ENCODE data around the gene NRK.
"Not testable (repeated sequence)": the region's sequence is repeated elsewhere in the genome, so short reads cannot be mapped to it uniquely, and the experiment has no call there.

The NRK gene, protein sequence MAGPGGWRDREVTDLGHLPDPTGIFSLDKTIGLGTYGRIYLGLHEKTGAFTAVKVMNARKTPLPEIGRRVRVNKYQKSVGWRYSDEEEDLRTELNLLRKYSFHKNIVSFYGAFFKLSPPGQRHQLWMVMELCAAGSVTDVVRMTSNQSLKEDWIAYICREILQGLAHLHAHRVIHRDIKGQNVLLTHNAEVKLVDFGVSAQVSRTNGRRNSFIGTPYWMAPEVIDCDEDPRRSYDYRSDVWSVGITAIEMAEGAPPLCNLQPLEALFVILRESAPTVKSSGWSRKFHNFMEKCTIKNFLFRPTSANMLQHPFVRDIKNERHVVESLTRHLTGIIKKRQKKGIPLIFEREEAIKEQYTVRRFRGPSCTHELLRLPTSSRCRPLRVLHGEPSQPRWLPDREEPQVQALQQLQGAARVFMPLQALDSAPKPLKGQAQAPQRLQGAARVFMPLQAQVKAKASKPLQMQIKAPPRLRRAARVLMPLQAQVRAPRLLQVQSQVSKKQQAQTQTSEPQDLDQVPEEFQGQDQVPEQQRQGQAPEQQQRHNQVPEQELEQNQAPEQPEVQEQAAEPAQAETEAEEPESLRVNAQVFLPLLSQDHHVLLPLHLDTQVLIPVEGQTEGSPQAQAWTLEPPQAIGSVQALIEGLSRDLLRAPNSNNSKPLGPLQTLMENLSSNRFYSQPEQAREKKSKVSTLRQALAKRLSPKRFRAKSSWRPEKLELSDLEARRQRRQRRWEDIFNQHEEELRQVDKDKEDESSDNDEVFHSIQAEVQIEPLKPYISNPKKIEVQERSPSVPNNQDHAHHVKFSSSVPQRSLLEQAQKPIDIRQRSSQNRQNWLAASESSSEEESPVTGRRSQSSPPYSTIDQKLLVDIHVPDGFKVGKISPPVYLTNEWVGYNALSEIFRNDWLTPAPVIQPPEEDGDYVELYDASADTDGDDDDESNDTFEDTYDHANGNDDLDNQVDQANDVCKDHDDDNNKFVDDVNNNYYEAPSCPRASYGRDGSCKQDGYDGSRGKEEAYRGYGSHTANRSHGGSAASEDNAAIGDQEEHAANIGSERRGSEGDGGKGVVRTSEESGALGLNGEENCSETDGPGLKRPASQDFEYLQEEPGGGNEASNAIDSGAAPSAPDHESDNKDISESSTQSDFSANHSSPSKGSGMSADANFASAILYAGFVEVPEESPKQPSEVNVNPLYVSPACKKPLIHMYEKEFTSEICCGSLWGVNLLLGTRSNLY (N-terminal part only)

GRCh38 chrX:105822138-105823091 lies at the start of gene NRK:
Gene NRK, plus strand, starts transcription at chrX:105822539. Its CDS starts 307 bp downstream, at chrX:105822846.
- DNase-seq, result no peak

DNA sequence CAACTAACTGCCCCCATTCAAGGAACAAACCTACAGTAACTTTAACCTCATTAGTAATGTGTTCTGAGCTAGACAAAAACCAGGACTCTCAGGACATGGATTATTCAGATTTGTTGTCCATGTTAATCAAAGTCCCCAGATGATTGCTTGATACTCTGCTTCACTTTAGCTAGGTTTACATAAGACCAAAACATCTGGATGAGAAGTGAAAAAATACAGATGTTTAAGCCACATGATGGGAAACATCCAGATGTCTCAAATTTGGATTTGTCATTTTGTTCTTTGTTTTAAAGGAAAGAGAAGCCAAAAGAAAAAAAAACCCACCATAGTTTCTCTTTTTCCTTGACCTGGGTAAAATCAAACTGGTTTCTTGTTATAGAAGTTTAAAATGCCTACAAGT lies 48.5 kb upstream of the NRK start:
- DNase-seq, result no peak

- DNase-seq, result no peak
These were observed 46.7 kb upstream of the NRK start for GRCh38 chrX:105775679-105776078.

GRCh38 chrX:105781804-105782203 lies 40.5 kb upstream of the NRK start:
- DNase-seq, result no peak

DNA sequence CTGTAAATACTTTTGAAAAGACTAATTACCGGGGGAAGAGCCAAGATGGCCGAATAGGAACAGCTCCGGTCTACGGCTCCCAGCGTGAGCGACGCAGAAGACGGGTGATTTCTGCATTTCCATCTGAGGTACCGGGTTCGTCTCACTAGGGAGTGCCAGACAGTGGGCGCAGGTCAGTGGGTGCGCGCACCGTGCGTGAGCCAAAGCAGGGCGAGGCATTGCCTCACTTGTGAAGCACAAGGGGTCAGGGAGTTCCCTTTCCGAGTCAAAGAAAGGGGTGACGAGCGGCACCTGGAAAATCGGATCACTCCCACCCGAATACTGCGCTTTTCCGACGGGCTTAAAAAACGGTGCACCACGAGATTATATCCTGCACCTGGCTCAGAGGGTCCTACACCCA lies 25.5 kb upstream of the NRK start:
- not testable (repeated sequence) for DNase-seq

DNA sequence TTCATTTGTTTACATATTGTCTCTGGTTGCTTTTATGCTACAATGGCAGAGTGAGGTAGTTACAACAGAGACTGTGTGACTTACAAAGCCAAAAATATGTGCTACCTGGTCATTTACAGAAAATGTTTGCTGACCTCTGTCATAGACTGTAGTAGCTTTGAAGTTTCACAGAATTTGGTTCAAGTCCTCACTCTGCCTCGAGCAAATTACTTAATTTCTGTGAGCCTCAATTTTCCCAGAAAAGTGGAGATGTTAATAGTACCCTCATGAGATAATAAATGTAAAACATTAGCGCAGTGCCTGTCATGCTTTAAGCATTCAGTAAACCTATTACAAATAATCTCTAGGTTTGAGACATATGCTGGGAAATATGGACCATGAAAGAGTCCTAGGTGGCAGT lies 18.4 kb upstream of the NRK start:
- DNase-seq, result no peak

GRCh38 chrX:105805655-105806054 lies 16.7 kb upstream of the NRK start:
- DNase-seq, result not testable (repeated sequence)

GRCh38 chrX:105816517-105816916 lies 5.8 kb upstream of the NRK start:
- DNase-seq, result no peak

DNA sequence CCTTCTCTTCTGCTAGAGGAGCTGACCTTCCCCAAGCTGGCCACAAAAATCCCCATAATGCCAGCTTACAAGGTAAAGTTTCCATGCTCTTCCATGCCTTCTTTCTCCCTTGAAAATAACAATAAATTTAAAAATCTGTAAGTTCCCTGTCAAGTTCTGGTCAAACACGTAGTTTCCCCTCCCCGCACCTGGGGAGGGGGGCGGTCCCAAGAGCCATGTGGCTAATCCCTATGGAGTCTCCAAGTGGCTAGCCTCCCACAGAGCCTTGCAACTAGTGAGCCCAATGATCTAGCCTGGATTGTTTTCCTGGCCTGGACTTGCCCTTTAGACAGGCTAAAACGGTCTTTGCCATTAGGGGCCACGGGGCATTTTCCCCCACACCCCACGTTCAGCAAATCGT lies 2.1 kb upstream of the NRK start:
- no peak for DNase-seq

DNA sequence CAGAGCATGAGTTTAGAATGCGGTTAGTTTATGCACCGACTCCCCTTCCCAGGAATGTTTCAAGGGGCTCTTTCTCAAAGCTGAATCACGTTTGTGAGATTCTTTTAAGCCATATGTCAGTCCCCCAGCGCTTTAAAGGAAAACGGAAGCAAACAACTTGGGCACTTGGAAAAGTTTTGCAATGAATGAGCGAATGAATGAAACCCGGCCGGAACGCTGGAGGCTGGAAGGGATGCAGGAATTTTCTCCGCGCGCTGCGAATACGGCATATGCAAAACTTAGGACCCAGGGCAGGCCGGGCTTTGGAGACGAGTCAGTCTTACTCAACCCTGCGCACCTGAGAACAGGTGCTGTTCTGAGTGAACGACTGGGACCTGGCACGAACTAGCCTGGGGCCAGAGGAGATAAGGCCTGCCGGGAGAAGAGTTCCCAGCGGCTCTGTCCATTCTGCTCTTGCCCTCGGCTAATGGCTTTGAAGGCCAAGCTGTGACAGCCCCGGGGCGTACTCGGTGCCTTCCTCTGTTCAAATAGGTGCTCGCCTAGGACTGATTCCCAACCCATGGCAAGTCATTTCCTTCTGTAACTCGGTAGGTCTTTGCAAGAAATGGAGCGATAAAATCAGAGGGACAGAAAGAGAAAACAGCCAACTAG lies 743 bp upstream of the NRK start:
- DNase-seq, result no peak

GRCh38 chrX:105823092-105823455 lies 735 bp downstream of the NRK start:
- no peak for DNase-seq

DNA sequence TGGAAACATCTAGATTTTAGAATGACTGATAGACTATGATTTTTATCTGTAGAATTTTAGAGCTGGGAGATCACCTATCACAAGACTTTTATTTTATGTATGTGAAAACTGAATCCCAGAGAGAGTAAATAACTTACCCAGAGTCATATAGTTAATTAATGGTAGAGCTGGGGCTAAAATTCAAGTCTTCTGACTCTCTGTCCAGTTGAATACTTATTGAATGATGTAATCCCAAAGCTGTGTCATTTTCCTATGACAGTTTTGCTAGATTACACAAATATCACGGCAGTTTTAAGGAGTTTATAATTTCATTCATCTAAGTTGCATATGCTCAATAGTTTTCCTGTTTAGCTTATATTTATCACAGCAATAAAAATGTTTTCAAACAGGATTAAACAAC lies 6.7 kb downstream of the NRK start:
- DNase-seq, result no peak

DNA sequence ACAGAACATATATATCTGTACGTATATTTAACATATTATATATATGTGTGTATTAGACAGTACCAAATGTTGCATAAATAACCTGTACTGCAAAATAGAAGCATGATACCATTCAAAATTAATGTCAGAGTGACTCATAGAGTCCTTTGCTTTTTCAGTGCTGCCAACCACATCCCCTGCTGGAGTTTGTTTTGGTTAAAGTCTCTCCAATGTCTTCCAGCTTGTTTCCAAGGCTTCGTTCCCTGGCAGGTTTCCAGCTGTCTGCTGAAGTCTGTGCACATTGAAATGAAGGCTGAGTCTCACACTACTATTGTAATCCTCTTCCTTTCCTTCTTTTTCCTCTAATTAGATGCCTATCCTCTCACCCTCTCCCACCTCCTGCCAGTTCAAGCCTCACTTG lies 14.9 kb downstream of the NRK start:
- DNase-seq, result no peak

DNA sequence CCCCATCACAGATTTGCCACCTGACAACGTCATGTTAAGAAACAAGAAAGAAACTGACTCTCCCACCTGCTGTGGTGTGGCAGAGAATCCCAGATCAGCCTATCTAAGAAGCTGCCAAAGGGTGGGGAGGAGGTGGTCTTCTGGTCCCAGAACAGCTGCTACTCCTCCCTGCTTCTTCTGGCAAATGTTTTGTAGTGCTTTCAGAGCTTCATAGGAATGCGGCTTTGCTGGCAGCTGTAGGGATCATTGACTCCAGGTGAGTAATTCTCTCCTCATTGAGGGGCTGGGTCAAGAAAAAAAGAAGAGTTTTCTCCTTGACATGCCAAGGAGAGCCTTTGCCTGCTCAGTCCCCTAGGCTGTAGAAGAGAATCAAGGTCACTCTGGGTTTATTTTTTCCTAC lies 23.3 kb downstream of the NRK start:
- no peak for DNase-seq

- not testable (repeated sequence) for DNase-seq
These were observed 27.8 kb downstream of the NRK start for GRCh38 chrX:105850100-105850499.

- DNase-seq, result no peak
These were observed 43.4 kb downstream of the NRK start for GRCh38 chrX:105865709-105866108.

GRCh38 chrX:105869701-105870100 lies 47.4 kb downstream of the NRK start:
- DNase-seq, result no peak

DNA sequence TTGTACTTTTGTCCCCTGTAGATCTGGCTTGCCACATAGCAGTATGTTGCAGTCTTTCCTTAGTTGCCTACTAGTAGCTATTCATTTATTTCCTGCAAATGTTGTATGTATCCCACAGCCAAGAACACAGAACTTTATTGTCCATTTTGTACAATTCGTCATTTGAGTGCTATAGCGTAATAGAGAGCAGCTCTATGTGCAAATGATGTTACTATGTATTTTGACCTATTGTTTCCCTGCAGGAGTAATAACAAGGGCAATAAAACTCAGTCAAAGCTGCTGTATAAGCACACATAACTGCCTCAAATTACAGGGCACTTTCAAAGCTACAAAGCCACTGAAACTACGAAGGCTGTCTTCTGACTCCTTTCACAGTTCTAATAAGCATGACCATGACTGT lies 48.1 kb downstream of the NRK start:
- DNase-seq, result no peak

DNA sequence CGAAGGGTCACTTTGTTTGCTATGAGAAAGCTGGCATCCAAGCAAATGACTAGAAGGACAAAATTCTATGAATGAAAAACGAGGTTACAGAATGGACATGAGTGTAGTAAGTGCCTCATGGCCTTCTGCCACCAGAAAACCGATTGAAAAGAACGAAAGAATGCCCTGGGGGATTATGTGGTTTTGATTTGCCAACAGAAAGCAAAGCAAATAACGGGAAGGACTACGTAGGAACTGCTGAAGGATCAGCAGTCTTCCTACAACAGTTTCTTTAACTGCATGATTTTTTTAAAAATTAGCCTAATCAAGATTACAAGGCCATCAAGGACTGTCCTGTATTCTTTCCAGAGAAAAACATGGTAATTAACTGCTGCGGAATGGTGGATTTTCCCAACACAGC lies 50.6 kb downstream of the NRK start:
- no peak for DNase-seq

- no peak for DNase-seq
These were observed 52.5 kb downstream of the NRK start for GRCh38 chrX:105874790-105875189.

GRCh38 chrX:105876658-105877057 lies 54.3 kb downstream of the NRK start:
- DNase-seq, result no peak

GRCh38 chrX:105880491-105880890 lies 58.2 kb downstream of the NRK start:
- DNase-seq, result no peak
